ENCODE data around the gene TAP1.
"Not testable (repeated sequence)": the region's sequence is repeated elsewhere in the genome, so short reads cannot be mapped to it uniquely, and the experiment has no call there.

TAP1 gene, protein sequence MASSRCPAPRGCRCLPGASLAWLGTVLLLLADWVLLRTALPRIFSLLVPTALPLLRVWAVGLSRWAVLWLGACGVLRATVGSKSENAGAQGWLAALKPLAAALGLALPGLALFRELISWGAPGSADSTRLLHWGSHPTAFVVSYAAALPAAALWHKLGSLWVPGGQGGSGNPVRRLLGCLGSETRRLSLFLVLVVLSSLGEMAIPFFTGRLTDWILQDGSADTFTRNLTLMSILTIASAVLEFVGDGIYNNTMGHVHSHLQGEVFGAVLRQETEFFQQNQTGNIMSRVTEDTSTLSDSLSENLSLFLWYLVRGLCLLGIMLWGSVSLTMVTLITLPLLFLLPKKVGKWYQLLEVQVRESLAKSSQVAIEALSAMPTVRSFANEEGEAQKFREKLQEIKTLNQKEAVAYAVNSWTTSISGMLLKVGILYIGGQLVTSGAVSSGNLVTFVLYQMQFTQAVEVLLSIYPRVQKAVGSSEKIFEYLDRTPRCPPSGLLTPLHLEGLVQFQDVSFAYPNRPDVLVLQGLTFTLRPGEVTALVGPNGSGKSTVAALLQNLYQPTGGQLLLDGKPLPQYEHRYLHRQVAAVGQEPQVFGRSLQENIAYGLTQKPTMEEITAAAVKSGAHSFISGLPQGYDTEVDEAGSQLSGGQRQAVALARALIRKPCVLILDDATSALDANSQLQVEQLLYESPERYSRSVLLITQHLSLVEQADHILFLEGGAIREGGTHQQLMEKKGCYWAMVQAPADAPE

GRCh38 chr6:32853541-32854375 is at the start of gene TAP1, which contains the start of gene PSMB9:
Gene TAP1, minus strand, starts transcription at chr6:32853704. Its CDS starts 68 bp downstream, at chr6:32853636.
Gene PSMB9, plus strand, starts transcription at chr6:32854192. Its CDS starts 38 bp downstream, at chr6:32854230.
- peak; percentile 48 for DNase-seq

DNA sequence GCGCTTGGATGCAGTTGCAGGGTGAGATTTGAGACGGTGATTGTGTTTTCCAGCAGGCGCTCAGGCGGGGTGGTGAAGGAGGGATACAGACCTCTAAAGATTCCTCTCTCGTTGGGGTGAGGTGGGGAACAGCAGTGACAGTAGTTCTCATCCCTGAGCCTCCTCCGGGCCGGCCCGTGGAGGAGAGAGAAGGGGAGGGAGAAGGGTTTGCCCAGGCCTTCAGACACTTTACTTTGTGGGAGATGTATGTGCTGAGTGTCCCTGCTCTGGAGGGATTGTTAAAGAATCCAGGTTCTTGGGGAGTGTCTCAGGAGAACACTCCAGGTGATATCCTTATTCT is 41.5 kb upstream of the TAP1 start:
- no peak for DNase-seq

DNA sequence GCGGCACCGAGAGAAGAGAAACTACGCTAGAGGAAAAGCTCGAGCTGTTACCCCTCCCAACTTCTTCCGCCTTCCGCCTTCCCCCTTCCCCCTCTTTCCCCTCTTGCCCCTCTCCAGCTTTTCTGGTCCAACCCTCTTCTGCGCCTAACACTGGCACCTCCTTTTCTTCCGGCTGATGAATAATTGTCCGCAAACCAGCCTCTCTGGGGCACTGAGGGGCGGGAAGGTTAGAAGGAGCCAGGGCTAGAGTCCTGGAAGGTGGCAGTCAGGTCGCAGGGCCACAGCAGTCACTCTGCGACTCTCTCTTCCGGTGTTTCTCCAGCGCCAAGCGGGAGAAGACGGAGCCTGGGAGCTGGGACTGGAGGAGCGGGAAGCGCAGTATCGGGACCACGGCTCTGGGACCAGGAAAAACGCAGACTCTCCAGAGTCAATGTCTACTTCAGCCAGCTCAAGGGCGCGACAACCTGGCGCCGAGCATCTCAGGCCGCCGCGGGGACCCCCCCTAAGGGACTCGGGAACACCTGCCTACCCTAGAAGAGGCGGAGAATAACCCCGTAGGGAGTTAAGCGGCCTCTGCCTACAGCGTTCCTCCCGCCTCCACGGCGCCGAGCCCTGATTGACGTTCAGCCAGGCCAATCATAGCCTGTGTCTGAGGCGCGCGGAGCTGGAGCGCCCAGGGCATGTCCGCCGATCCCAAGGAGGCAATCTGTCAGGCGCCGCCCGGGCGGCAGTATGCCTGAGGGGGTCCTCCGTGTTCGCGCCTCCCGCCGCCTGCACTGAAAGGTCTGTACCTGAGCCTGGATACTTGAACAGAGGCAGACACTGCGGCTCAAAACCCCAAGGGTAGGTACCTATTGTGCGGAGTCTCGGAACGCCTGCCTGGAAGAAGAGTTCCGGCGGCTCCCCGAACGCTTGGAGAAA is 40.8 kb upstream of the TAP1 start:
- DNase-seq: peak; percentile 96

DNA sequence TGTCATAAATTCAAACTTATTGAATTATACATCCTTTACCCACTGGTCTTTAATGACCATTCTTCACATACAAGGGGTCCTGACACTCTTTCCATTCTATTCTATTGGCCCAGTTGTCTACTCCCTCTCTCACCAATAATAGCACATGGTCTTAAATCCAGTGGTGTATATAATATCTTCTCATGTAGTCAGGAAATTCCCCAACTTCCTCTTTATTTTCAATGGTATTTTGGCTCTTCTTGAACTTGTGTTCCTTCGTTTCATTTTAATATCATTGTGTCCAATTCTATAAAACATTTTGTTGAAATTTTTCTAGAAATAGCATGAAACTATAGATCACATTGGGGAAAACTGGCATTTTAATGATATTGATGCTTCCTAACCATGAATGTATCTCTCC is 37.3 kb upstream of the TAP1 start:
- no peak for DNase-seq

DNA sequence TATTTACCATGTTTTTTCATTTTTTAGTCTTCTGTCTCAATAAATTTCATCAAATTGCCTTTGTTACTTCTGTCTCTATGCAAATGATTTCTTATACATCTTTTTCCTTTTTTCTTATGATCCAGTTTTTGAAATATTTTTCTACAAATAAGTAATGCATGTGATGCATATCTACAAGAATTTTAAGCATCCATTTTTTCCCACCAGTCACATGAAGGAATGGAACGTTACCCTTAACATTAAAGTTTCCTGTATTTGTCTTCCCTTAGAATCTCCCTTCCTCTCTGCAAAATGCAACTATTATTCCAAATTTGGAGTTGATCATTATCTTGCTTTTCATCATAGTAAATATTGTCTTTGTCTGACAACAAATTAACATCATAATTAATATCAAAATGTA is 36.0 kb upstream of the TAP1 start:
- no peak for DNase-seq

DNA sequence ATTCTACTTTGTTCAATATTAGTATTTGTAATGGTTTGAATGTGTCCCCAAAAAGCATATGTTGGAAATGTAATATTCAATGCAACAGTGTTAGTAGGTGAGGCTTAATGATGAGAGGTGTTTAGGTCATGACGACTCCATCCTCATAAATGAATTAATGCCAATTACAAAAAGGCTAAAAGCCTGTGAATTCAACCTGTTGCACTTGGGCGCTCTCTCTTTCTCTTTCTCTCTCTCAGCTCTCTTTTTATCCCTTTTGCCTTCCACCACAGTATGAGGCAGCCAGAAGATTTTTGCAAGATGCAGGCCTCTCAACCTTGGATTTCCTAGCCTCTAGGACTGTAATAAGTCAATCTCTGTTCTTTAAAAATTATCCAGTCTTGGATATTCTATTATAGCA is 35.1 kb upstream of the TAP1 start:
- DNase-seq: no peak

- DNase-seq: no peak
Observed at GRCh38 chr6:32887616-32888015, 34.1 kb upstream of the TAP1 start.

- no peak for DNase-seq
Observed at GRCh38 chr6:32886681-32887383, 33.3 kb upstream of the TAP1 start.

DNA sequence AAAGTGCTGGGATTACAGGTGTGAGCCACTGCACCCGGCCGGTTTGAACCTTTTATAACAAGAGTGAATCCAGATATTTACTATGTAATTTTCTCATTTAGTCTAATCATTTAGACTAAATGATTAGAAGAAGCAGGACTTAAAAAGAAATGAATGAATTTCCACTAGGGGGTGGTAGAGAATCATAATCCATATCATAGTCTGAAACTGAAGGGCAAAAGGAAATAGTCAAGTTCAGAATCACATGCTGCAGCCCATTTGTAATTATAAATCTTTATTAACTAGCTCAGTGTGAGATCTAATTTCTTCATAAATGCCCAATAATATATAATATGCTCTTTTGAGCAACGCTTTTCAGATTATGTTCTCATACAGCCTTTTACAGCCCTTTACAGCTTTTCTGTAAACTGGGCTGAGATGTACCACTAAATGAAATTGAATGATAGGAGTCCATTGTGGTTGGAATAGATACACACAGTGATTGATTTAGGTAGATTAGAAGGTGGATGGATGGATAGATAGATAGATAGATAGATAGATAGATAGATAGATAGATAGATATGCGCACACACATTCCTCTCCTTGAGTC is 32.3 kb upstream of the TAP1 start:
- peak; percentile 45 for DNase-seq

DNA sequence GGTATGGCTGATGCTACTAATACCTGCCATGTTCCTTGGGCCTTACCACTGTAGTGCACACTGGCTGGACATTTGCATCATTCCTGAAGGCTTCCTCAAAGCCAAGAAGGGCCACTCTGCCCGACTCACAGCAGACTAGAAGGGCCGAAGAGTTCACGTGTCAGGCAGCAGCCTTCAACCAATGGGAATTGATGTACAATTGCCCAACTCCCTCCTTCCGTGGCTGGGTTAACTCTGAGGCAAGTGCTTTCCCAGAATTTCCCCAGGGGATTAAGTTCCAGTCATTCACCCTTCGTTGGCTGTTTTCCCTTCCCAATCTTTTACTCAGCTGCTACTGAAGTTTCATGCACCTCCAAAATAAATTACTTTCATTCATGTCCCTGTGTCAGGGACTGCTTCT is 30.3 kb upstream of the TAP1 start:
- no peak for DNase-seq

- no peak for DNase-seq
Observed at GRCh38 chr6:32882879-32883250, 29.4 kb upstream of the TAP1 start.

- not testable (repeated sequence) for DNase-seq
Observed at GRCh38 chr6:32880962-32881361, 27.5 kb upstream of the TAP1 start.

GRCh38 chr6:32879691-32880090 is 26.2 kb upstream of the TAP1 start:
- no peak for DNase-seq

- DNase-seq: no peak
Observed at GRCh38 chr6:32876603-32877002, 23.1 kb upstream of the TAP1 start.

DNA sequence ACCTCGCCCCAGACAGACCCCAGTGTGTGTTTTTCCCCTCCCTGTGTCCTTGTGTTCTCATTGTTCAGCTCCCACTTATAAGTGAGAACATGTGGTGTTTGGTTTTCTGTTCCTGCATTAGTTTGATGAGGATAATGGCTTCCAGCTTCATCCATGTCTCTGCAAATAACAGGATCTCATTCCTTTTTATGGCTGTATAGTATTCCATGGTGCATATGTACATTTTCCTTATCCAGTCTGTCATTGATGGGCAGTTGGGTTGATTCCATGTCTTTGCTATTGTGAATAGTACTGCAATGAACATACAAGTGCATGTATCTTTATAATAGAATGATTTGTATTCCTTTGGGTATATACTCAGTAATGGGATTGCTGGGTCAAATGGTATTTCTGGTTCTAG is 20.4 kb upstream of the TAP1 start:
- not testable (repeated sequence) for DNase-seq

- DNase-seq: peak; percentile 23
Observed at GRCh38 chr6:32868257-32868788, 14.8 kb upstream of the TAP1 start.

DNA sequence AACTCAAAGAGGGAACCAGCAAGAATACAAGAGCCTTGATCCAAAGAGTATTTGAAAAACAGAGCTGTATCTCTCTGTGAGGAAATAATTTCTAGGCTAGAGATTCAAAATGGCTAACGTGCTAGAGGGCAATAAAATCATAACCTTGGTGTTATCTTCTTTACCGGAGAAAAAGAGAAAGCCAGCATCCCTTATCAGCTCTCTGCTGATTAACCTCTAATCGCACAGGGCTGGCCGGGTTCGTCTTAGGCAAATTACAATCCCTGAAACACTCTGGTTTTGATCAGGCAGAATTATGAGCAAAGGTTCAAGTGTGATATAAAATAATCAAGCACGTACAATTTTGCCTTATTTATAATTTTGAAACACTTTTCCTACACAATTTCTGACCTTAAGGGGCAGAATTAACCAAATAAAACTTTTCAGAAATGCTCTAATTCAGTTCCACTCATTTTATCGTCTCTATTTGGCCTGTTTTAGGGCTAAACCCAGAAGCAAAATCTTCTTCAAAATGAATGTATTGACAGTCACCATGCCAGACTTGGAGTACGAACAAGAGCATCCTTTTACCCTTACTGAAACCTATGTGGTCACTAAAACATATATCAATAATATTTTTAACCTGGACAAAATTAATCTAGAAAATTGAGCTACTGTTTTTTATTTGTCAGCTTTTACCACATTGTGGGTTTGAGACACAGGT is 14.2 kb upstream of the TAP1 start:
- DNase-seq: no peak

GRCh38 chr6:32867022-32867477 is 13.5 kb upstream of the TAP1 start:
- DNase-seq: no peak

DNA sequence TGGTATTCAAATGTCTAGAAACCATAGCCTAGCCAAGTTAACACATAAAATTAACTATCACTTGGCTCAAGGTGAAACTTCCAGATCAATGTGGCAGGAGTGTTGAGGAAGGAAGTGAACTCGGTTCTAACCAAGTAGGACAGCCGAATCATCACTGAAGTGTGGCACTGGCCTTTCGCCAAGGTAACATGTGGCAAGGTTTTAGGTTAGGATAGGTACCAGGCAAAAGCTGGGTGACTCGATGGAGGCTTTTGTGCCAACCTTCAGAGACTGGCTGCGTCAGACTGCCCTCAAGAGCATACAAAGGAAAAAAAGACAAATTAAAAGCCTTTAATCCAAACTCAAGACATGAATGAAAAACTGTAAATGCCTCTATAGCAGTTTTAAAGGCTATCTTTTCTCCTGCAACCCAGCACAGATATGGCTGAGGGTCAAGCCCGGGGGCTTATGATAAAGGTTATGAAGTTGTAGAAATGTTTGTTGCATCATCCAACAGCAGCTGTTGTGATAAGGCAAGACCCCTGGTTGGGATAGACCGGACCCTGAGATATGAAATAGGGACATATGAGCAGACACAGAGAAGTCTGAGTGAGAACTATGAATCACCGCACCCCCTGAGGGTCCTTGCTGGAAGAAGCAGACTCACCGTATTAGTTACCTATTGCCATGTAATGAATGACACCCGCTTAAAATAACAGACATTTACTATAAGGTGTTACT is 12.4 kb upstream of the TAP1 start:
- DNase-seq: no peak

DNA sequence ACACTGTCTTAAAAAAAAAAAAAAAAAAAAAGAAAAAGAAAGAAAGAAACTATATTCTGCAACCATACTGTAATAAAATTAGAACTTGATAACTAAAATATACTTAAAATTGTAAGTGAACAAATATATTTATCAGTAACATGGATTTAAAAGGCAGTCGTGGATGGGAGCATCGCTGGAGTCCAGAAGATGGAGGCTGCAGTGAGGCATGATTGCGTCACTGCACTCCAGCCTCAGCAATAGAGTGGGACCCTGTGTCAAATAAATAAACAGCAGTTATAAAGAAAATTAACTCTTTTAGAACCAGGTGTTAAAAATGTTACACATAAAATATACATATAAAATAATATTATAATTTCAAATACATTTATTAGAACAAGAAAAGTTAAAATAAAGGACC is 9.2 kb upstream of the TAP1 start:
- DNase-seq: no peak
